ENCODE data around the gene MDC1.

GRCh38 chr6:30686908-30687658 is 30.0 kb downstream of the MDC1 start:
- TF ChIP-seq POLR2A (IDR thresholded peaks at IDR 0.05; ENCODE audit: low read depth, low read length) (peak; percentile 61; the same call in 1 of the 2 replicates), POLR2AphosphoS5 (IDR thresholded peaks at IDR 0.05; ENCODE audit: low read depth, low read length) (peak; percentile 70; the same call in 1 of the 2 replicates), TAF1 (IDR thresholded peaks at IDR 0.05; ENCODE audit: borderline replicate concordance, low read depth, low read length) (no peak)

Measured in GM12892 (cell line).